H9 (cell line): Measurements from ENCODE around the gene PTPRN2. TPM values are rescaled to one million over a fixed set of nuclear protein-coding genes. Genes with fewer than 3 reads are reported as not detected.

ENCODE experiments used
- DNase-seq: peaks from one replicate; pipeline ENCODE4 v3.0.0-alpha.2; 2017
- H2AFZ ChIP-seq: one replicate; pipeline ENCODE4 v1.6.1; 2013; ENCODE audit warnings: mild to moderate bottlenecking, low read length, control low read depth, moderate library complexity
- H2AK5ac ChIP-seq: 2 replicates; pipeline ENCODE4 v1.6.1; 2013; ENCODE audit warnings: low read length, control low read depth, mixed read lengths; ENCODE audit not compliant: insufficient read length
- H2BK120ac ChIP-seq: one replicate; pipeline ENCODE4 v1.6.1; 2013; ENCODE audit warnings: low read depth, mild to moderate bottlenecking, low read length, control low read depth, inconsistent platforms; ENCODE audit not compliant: poor library complexity, severe bottlenecking
- H2BK12ac ChIP-seq: 2 replicates; pipeline ENCODE4 v1.6.1; 2013; ENCODE audit warnings: low read length, control low read depth, mixed read lengths, low read depth; ENCODE audit not compliant: insufficient read length
- H2BK15ac ChIP-seq: 2 replicates; pipeline ENCODE4 v1.6.1; 2013; ENCODE audit warnings: low read depth, low read length, control low read depth
- H2BK20ac ChIP-seq: one replicate; pipeline ENCODE4 v1.6.1; 2013; ENCODE audit warnings: low read depth, mild to moderate bottlenecking, low read length, control low read depth, inconsistent platforms; ENCODE audit not compliant: poor library complexity, severe bottlenecking
- H2BK5ac ChIP-seq: 2 replicates; pipeline ENCODE4 v1.6.1; 2013; ENCODE audit warnings: low read length, control low read depth, mixed read lengths; ENCODE audit not compliant: insufficient read length
- H3K14ac ChIP-seq: 2 replicates; pipeline ENCODE4 v1.6.1; 2013; ENCODE audit warnings: low read length, control low read depth; ENCODE audit not compliant: insufficient read depth
- H3K18ac ChIP-seq: 2 replicates; pipeline ENCODE4 v1.6.1; 2013; ENCODE audit warnings: low read depth, mild to moderate bottlenecking, mixed read lengths, low read length, control low read depth; ENCODE audit not compliant: insufficient read length
- H3K23ac ChIP-seq: 2 replicates; pipeline ENCODE4 v1.6.1; 2013; ENCODE audit warnings: low read length, control low read depth, mixed read lengths, low read depth; ENCODE audit not compliant: insufficient read length
- H3K23me2 ChIP-seq: 2 replicates; pipeline ENCODE4 v1.6.1; 2013; ENCODE audit warnings: low read depth, mild to moderate bottlenecking, mixed read lengths, low read length, control low read depth; ENCODE audit not compliant: insufficient read length, poor library complexity, severe bottlenecking
- H3K27ac ChIP-seq: 2 replicates; pipeline ENCODE4 v1.5.1; 2013; ENCODE audit warnings: low read length, control low read depth, mixed read lengths, low read depth; ENCODE audit not compliant: insufficient read length
- H3K27me3 ChIP-seq: 2 replicates; pipeline ENCODE4 v1.6.1; 2013; ENCODE audit warnings: low read length, control low read depth, inconsistent platforms; ENCODE audit not compliant: insufficient read depth
- H3K4ac ChIP-seq: 2 replicates; pipeline ENCODE4 v1.6.1; 2013; ENCODE audit warnings: low read depth, mild to moderate bottlenecking, control low read depth, inconsistent platforms, low read length, moderate library complexity
- H3K4me1 ChIP-seq: 2 replicates; pipeline ENCODE4 v1.6.1; 2013; ENCODE audit warnings: low read length, control low read depth, inconsistent platforms; ENCODE audit not compliant: insufficient read depth
- H3K4me2 ChIP-seq: 2 replicates; pipeline ENCODE4 v1.6.1; 2013; ENCODE audit warnings: low read length, control low read depth, mixed read lengths; ENCODE audit not compliant: insufficient read length, insufficient read depth
- H3K56ac ChIP-seq: 2 replicates; pipeline ENCODE4 v1.6.1; 2013; ENCODE audit warnings: low read depth, mild to moderate bottlenecking, mixed read lengths, low read length, control low read depth; ENCODE audit not compliant: insufficient read length
- H3K79me1 ChIP-seq: 2 replicates; pipeline ENCODE4 v1.6.1; 2013; ENCODE audit warnings: low read depth, mild to moderate bottlenecking, moderate library complexity, low read length, control low read depth, inconsistent platforms; ENCODE audit not compliant: insufficient read depth, poor library complexity, severe bottlenecking
- H3K79me2 ChIP-seq: 2 replicates; pipeline ENCODE4 v1.6.1; 2013; ENCODE audit warnings: low read length, control low read depth, inconsistent platforms; ENCODE audit not compliant: insufficient read depth
- H3K9ac ChIP-seq: 2 replicates; pipeline ENCODE4 v1.6.1; 2013; ENCODE audit warnings: low read length, control low read depth, mixed read lengths; ENCODE audit not compliant: insufficient read length; ENCODE audit errors: extremely low read depth
- H3K9me3 ChIP-seq: one replicate; pipeline ENCODE4 v1.6.1; 2013; ENCODE audit warnings: low read depth, low read length, inconsistent platforms; ENCODE audit not compliant: control insufficient read depth
- H3T11ph ChIP-seq: one replicate; pipeline ENCODE4 v1.6.1; 2013; ENCODE audit warnings: mild to moderate bottlenecking, low read length, control low read depth, inconsistent platforms
- H4K20me1 ChIP-seq: one replicate; pipeline ENCODE4 v1.6.1; 2013; ENCODE audit not compliant: control insufficient read depth, insufficient read length, insufficient read depth
- H4K5ac ChIP-seq: 2 replicates; pipeline ENCODE4 v1.6.1; 2013; ENCODE audit warnings: low read depth, mild to moderate bottlenecking, mixed read lengths, low read length, control low read depth; ENCODE audit not compliant: insufficient read length
- H4K8ac ChIP-seq: replicated peaks from 2 replicates; pipeline ENCODE4 v1.6.1; 2013; ENCODE audit warnings: low read length, control low read depth, mixed read lengths, low read depth; ENCODE audit not compliant: insufficient read length
- H4K91ac ChIP-seq: 2 replicates; pipeline ENCODE4 v1.6.1; 2013; ENCODE audit warnings: low read depth, mild to moderate bottlenecking, moderate library complexity, mixed read lengths, low read length, control low read depth; ENCODE audit not compliant: insufficient read length
- H3K27ac Mint-ChIP-seq, 3 experiments: 2 replicates in 2 of 3; 3 replicates in 1 of 3; pipeline ENCODE4 v1.8.0; 2020 to 2021; ENCODE audit warnings: mixed read lengths in 3 of 3, mild to moderate bottlenecking in 1 of 3, moderate library complexity in 1 of 3
- H3K27me3 Mint-ChIP-seq: 2 replicates; pipeline ENCODE4 v1.8.0; 2021; ENCODE audit warnings: low read depth, mild to moderate bottlenecking, moderate library complexity, mixed read lengths
- H3K36me3 Mint-ChIP-seq, 3 experiments: 2 replicates in 2 of 3; 3 replicates in 1 of 3; pipeline ENCODE4 v1.8.0; 2020 to 2021; ENCODE audit warnings: low read depth in 3 of 3, mixed read lengths in 3 of 3; ENCODE audit not compliant: insufficient read depth in 1 of 3
- H3K4me1 Mint-ChIP-seq, 2 experiments: 2 replicates each; pipeline ENCODE4 v1.8.0; 2020; ENCODE audit warnings: mixed read lengths in 2 of 2
- H3K4me3 Mint-ChIP-seq, 2 experiments: 2 replicates in 1 of 2; 3 replicates in 1 of 2; pipeline ENCODE4 v1.8.0; 2020 to 2021; ENCODE audit warnings: mild to moderate bottlenecking in 2 of 2, mixed read lengths in 2 of 2, moderate library complexity in 1 of 2
- H3K9me3 Mint-ChIP-seq, 2 experiments: 2 replicates in 1 of 2; 3 replicates in 1 of 2; pipeline ENCODE4 v1.8.0; 2020; ENCODE audit warnings: mild to moderate bottlenecking in 2 of 2, mixed read lengths in 2 of 2, moderate library complexity in 1 of 2
- CTCF ChIP-seq: fragments of 200-600 bp; sonication (generic); conservative IDR thresholded peaks from 3 replicates; pipeline ENCODE4 v1.8.0; 2021; ENCODE audit warnings: antibody characterized with exemption, mild to moderate bottlenecking
- WGBS: extraction: QIAGEN DNeasy Blood & Tissue Kit; methylation state at CpG from one replicate; pipeline ENCODE4 v1.1.7; 2013; ENCODE audit warnings: missing lambda C conversion rate, low lambda C conversion rate, mixed read lengths; ENCODE audit not compliant: insufficient read length; ENCODE audit errors: extremely low coverage; 5-methylcytosine and 5-hydroxymethylcytosine counted together
- total RNA-seq: library from RNA; stranded (reverse); gene quantifications from 2 replicates; pipeline ENCODE4 v1.2.1, GENCODE V29; 2021

Gene PTPRN2
- total RNA-seq, 1 experiment from 2014 or later: 5.2 TPM

GRCh38 chr7:158140538-158141220 lies 446.9 kb downstream of the PTPRN2 start:
- no CpG with 5 or more reads among the region's 31 CpGs for WGBS
- H3K4me1 Mint-ChIP-seq: peaks cover 2 to 8% of the 10 kb centered on the region in 2 experiments; a peak in 1 of 4 replicates
- H3K18ac ChIP-seq: no peak overlapping the region
- no peak overlapping the region for H2BK15ac ChIP-seq
- H3K27me3 Mint-ChIP-seq: no peaks in the 10 kb centered on the region; the same call in 1 of the 2 replicates
- no peaks in the 10 kb centered on the region for H3K23me2 ChIP-seq
- no peaks in the 10 kb centered on the region for H3K79me2 ChIP-seq
- H2BK5ac ChIP-seq: no peak overlapping the region
- H4K8ac ChIP-seq: no peak overlapping the region
- peaks cover 0 to 2% (median 1%) of the 10 kb centered on the region in 3 experiments; a peak in 2 of 7 replicates for H3K36me3 Mint-ChIP-seq
- H3K56ac ChIP-seq: no peak overlapping the region
- no peak overlapping the region for H3T11ph ChIP-seq
- DNase-seq: no peak
- H3K27me3 ChIP-seq: no peaks in the 10 kb centered on the region
- H4K91ac ChIP-seq: no peak overlapping the region
- H3K9ac ChIP-seq: no peak overlapping the region
- H3K27ac ChIP-seq: no peak overlapping the region
- no peak overlapping the region for H2AK5ac ChIP-seq
- H3K23ac ChIP-seq: no peak overlapping the region
- no peak overlapping the region for H3K27ac Mint-ChIP-seq
- no peaks in the 10 kb centered on the region for H3K4me1 ChIP-seq
- H3K79me1 ChIP-seq: no peaks in the 10 kb centered on the region
- no peaks in the 10 kb centered on the region for H4K20me1 ChIP-seq
- no peak overlapping the region for H3K14ac ChIP-seq
- TF ChIP-seq CTCF: no peak
- peaks cover 2 to 13% of the 10 kb centered on the region in 2 experiments; a peak in 2 of 5 replicates for H3K9me3 Mint-ChIP-seq
- no peak overlapping the region for H4K5ac ChIP-seq
- no peaks in the 10 kb centered on the region for H3K9me3 ChIP-seq
- H2BK20ac ChIP-seq: no peak overlapping the region
- no peak overlapping the region for H3K4me3 Mint-ChIP-seq
- no peak overlapping the region for H2AFZ ChIP-seq
- no peak overlapping the region for H3K4me2 ChIP-seq
- H2BK12ac ChIP-seq: no peak overlapping the region
- H3K4ac ChIP-seq: no peak overlapping the region
- H2BK120ac ChIP-seq: no peak overlapping the region
